DND-41 (cell line): Measurements from ENCODE around the gene HSPG2.

Experiments
- EZH2 ChIP-seq: IDR thresholded peaks from 3 replicates; pipeline ENCODE4 v1.6.1; 2012; ENCODE audit warnings: borderline replicate concordance, low read depth, mild to moderate bottlenecking, moderate library complexity, low read length, inconsistent platforms; ENCODE audit not compliant: severe bottlenecking
- TF ChIP-seq, protein P1 (sequence below): IDR thresholded peaks from 2 replicates; pipeline ENCODE4 v1.5.1; 2012; ENCODE audit warnings: borderline replicate concordance, low read length, moderate library complexity, mild to moderate bottlenecking; ENCODE audit not compliant: poor library complexity, severe bottlenecking; ENCODE audit errors: extremely low read depth

DNA sequence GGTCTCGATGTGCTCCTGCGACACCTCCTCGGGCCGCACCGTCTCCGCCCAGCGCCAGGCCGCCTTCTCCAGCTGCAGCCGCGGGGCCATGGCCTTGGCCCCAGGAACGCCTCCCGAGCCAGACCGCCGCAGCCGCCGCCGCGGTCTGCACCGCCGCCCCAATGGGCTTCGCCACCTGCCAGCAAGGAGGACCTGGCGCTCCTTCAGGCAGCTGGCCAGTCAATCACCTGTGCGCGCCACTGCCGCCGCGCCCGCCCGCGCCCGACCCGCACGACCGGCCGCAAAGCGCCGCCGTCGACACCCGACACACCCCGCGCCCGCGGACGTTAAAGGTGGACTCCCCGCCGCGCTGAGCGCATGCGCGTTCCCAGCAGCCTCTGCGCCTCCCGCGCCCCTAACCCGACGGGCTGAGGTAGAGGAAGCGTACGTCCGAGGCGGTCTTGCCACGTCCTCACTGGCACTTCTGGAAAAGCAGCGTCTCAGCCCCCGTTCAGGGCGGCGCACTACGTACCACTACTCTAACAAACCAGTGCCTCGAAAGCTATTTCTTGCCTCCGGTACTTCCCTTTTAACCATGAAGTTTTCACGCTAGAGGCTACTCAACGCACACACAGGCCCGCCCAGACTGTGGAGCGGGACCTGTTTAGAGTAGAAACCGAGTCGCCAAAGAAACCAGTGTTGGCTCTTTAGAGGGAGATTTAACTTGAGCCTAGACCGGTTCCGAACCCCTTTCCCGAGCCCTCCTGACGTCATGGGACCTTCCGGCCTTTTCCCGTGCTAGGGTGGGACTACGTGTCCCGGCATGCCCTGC, 154.0 kb downstream of the HSPG2 start, which contains the start of gene USP48:
- TF ChIP-seq EZH2 = no peak
- TF ChIP-seq, protein P1, sequence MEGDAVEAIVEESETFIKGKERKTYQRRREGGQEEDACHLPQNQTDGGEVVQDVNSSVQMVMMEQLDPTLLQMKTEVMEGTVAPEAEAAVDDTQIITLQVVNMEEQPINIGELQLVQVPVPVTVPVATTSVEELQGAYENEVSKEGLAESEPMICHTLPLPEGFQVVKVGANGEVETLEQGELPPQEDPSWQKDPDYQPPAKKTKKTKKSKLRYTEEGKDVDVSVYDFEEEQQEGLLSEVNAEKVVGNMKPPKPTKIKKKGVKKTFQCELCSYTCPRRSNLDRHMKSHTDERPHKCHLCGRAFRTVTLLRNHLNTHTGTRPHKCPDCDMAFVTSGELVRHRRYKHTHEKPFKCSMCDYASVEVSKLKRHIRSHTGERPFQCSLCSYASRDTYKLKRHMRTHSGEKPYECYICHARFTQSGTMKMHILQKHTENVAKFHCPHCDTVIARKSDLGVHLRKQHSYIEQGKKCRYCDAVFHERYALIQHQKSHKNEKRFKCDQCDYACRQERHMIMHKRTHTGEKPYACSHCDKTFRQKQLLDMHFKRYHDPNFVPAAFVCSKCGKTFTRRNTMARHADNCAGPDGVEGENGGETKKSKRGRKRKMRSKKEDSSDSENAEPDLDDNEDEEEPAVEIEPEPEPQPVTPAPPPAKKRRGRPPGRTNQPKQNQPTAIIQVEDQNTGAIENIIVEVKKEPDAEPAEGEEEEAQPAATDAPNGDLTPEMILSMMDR = no peak
